22Rv1 (cell line): ENCODE results near the gene JUN.

Experiments used
- H3K27ac ChIP-seq: fragments of 450-650 bp; 2 replicates; pipeline ENCODE4 v1.5.1; 2017
- CTCF ChIP-seq: fragments of 450-650 bp; IDR thresholded peaks from 2 replicates; pipeline ENCODE4 v1.5.1; 2017; ENCODE audit warnings: mild to moderate bottlenecking
- ZFX ChIP-seq: fragments of 450-650 bp; IDR thresholded peaks from 2 replicates; pipeline ENCODE4 v1.6.1; 2017; ENCODE audit warnings: antibody characterized with exemption, borderline replicate concordance

Gene JUN

GRCh38 chr1:58774027-58774426, 9.8 kb downstream of the JUN start:
- TF ChIP-seq CTCF (no peak), ZFX (no peak)
- peak overlapping the region; percentile 42; the same call in 1 of the 2 replicates for H3K27ac ChIP-seq

GRCh38 chr1:58773406-58773840, 10.4 kb downstream of the JUN start:
- TF ChIP-seq CTCF, result no peak
- peak overlapping the region; percentile 42 for H3K27ac ChIP-seq

GRCh38 chr1:58769809-58770320, 14.0 kb downstream of the JUN start:
- no peak overlapping the region for H3K27ac ChIP-seq
- no peak for TF ChIP-seq ZFX
- no peak for TF ChIP-seq CTCF

GRCh38 chr1:58768971-58769808, 14.7 kb downstream of the JUN start:
- no peak overlapping the region for H3K27ac ChIP-seq
- TF ChIP-seq ZFX, result no peak
- TF ChIP-seq CTCF, result peak; percentile 95

- TF ChIP-seq CTCF, result no peak
- no peak for TF ChIP-seq ZFX
- H3K27ac ChIP-seq, result no peak overlapping the region
These were observed 15.6 kb downstream of the JUN start for GRCh38 chr1:58768191-58768731.

- TF ChIP-seq CTCF (no peak), ZFX (no peak)
- H3K27ac ChIP-seq, result no peak overlapping the region
These were observed 16.7 kb downstream of the JUN start for GRCh38 chr1:58767143-58767542.

- H3K27ac ChIP-seq, result no peak overlapping the region
- TF ChIP-seq CTCF (no peak), ZFX (no peak)
These were observed 18.4 kb downstream of the JUN start for GRCh38 chr1:58765441-58765840.
